GM18907 (cell line): ENCODE results near the gene TTC8.
"Not testable (repeated sequence)": the region's sequence is repeated elsewhere in the genome, so short reads cannot be mapped to it uniquely, and the experiment has no call there.

Experiments used
- ATAC-seq: cut with Tn5 transposase; IDR thresholded peaks from one replicate; pipeline ENCODE4 v1.9.1; 2021; ENCODE audit warnings: mild to moderate bottlenecking, moderate library complexity; ENCODE audit not compliant: unreplicated experiment

Gene TTC8

DNA sequence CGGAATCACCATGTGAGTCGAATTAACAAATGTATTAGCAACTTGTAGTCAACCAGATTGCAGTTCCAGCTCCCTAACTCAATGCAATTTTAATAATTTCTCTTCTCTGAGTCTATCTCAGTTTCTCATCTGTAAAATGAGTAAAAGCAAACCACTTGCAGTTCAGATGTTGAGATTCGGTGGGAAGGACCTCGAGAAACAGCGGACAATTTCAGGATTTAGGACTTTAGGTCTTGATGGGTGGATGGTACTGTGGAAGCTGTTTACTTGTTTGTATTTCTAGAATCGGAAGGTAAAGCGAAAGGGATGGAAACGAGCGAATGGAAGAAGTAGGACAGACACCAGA, 510 bp upstream of the TTC8 start:
- ATAC-seq: peak; percentile 11

DNA sequence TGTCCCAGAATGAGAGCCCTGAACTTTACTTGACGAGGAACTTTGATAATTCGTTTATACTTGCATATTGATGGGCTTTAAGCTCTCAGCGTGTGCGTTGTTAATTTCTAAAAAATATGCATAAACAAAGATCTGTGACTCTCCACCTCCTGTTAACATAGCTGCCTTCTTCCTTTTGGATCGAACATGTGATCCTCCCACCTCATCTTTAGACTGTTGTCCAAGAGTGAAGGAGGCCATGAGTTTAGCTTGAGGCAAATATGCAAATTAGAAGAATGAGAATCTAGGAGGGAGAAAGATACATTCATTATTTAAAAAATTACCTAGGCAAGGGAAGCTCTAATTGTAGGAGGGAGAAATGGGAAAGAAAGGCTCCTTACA, 617 bp downstream of the TTC8 start:
- no peak for ATAC-seq

DNA sequence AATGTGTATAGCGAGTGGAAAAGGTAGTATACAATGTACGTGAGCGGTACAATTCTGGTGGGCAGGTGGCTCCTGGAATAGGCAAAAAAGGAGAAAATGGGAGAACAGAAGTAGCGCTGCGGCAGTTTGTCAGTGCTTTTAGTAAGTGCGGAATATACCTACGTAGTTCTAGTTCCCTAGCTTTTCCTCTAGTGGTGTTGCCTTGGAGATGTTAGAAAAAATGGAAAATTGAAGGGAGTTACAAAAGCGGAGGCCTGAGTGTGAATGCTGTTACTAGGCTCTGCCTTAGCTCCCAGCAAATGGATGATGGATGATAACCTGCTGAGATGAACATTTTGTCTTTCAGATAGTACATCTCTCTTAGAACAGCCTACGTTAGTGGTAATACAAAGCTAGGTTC, 1.1 kb downstream of the TTC8 start:
- ATAC-seq: no peak

DNA sequence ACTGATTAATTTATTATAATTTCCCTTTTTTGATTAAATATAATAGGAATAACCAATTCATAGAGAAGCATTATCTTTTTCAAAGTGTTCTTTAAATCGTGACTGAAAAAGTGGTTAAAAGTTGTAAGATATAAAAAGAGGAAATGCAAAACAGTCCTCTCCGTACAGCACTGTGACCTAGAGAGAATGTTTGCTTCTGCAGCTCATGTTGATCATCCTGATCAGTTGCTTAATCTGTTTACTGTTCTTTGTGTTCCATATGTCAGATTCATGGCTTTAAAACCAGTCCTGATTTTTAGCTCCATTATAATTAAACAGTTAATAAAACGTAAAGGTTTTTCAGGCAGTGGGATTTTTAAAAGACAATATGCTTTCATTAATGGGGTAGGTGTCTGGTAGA, 4.7 kb downstream of the TTC8 start:
- no peak for ATAC-seq

DNA sequence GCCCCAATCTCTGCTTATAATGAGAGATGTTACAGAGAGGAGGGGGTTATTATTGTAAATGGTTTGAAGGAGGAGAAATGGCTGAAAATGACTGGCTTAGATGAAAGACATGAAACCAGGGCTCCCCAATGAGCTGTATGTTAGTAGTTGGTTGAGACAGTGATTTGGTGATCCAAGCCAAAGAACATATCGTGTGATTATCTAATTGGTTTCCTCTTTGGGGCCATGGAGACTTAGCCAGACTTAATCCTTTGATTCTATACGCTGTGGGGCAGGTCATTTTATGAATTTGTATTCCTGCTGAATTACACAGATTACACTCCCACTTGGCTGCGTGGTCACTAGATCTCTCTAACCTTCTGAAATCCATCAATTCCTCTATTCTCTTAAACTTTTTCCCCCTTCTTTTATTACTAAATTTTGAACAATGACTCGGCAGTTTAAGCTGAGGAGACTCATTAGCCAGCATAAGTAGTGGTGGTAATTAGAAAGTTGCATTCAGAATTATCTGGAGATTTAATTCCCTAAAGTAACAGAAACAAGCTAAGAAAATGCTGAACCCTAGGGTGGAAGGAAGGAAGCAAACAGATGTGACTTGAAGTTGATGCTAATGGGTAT, 5.3 kb downstream of the TTC8 start:
- ATAC-seq: no peak

DNA sequence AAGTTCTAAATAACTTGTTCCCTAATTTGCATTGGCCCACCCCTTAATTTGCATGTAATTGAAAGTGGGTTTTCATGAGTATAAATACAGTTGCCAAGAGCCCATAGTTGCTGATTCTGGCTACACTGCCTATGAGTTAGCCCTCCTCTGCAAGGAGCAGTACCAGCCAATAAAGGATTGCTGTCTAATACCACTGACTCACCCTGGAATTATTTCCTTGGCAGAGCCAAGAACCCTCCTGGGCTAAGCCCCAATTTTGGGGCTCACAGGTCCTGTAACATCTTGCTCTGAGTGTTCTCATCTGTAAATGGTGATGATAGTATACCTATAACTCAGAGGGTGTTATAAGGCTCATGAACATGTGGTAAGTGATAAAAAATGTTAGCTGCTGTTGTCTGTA, 6.8 kb downstream of the TTC8 start:
- ATAC-seq: no peak

DNA sequence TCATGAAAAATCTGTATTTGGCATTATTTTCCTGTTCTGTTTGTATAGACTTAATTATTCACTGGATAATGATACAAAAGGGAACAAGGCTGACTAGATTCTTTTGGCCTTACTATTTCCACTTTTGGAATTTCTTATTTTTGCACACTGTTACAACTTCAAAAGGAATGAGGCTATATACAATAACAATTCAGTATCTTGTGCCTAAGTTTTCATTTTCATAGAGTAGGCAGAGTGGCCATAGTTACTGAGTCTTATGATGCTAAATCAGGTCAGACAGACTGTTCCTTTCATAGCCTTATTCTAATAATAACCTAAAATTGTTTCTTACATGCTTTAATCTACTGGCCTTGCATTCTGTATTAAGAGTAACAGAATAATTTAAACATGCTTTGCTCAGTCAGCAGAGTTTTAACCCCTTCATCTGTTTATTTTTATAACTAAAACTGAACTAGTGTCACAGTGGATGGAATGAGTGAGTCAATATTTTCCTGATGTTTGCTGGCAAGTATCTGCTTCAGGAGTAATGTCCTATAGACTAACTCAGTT, 10.5 kb downstream of the TTC8 start:
- ATAC-seq: no peak

DNA sequence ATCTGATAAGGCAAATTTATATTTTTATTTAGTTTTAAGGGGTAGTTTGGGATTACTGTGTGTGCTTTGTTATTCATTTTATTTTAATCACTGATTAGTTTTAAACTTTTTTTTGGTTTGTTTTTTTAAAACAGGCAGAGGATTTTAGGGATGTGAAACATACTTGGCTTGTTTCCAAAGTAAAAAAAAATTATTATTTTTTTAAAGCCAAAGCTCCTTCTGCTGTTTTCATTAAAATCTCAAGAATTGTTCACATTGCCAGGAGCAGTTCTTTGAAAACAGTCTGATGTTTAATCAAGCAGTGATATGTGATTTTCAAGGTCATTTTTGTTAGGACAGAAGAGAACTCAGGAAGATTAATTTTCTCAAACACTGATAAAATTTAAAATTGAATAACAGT, 11.2 kb downstream of the TTC8 start:
- no peak for ATAC-seq

DNA sequence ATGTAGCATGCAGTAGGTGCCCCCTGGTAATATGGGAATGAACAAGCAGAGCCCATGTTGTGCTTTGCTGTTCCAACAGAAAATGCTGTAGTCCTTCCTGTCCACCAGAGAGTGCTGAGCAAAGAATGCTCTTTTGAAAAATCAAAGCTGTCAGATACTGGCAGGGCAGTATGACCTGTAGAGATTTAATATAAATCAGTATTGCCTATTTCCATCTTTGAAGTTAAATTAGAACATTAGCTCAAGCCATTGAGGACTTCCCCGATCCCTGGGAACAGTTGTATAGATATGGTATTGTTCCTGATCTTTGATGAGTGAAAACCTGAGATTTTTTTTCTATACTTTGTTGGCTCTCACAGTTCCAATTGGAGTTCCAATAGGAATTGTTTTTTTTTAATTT, 13.0 kb downstream of the TTC8 start:
- no peak for ATAC-seq

DNA sequence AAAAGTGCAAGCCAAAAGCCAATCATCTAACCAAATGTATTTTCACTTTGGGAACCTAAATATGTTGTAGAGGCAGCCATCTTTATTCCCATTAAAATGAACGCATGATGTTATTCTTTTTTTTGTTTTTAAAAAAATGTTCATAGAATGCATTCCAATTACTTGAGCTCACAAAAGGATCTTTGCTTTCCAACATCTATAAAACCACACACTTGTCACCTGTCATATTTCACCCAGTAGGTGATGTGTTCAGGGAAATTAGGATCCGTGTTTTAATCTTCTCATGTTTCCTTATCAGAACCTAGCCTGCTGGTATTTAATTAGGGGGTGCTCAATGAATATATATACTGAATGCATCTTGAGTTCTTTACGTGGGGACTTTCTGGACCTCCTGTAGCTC, 13.6 kb downstream of the TTC8 start:
- ATAC-seq: no peak

DNA sequence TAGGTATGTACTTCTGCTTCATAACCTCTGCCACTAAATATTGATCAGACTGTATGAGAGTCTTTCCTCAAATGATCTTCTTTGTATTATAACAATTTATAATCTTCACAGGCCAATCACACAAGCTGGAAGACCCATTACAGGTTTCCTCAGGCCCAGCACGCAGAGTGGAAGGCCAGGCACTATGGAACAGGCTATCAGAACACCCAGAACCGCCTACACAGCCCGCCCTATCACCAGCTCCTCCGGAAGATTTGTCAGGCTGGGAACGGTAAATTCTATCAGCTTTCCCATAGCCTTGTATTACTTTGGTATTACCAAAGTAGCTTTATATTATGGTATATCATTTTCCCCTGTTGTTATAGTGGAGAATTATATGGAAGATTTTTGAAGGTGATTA, 16.5 kb downstream of the TTC8 start:
- ATAC-seq: no peak

DNA sequence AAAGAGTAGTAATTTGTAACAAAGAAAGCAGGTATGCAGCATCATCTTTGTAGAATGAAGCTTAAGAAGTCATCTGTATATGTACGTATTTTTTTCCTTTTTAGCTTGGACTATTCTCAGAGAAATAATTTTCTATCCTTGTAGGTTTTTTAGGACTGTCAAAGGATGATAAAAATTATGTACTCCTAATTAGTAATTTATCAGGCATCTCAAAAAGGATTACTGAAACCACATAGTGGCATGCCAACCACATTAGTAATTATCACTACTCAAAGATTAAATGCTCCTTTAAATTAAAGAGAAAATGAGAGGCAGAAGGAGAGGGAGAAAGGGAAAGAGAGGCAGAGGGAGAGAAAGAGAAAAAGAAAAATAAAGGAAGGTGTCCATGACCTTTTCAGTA, 17.3 kb downstream of the TTC8 start:
- ATAC-seq: no peak

DNA sequence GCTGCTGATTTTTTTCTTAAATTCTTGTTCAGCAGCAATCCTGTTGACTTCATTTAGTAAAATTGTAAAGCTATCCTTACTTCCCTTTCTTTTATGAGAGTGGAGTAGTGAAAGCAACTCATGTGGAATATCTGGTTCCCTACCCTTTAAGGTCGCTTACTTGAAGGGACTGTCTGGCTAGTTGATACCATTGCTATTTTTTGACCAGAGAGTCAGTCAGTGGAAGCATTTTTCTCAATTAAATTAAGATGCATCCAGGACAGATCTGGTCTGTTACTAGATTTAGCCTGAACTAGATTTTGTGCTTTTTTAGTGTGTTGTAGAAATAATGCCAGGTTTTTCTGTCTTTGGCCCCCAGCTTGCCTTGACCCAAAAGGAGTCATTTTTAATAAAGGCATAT, 18.0 kb downstream of the TTC8 start:
- no peak for ATAC-seq

DNA sequence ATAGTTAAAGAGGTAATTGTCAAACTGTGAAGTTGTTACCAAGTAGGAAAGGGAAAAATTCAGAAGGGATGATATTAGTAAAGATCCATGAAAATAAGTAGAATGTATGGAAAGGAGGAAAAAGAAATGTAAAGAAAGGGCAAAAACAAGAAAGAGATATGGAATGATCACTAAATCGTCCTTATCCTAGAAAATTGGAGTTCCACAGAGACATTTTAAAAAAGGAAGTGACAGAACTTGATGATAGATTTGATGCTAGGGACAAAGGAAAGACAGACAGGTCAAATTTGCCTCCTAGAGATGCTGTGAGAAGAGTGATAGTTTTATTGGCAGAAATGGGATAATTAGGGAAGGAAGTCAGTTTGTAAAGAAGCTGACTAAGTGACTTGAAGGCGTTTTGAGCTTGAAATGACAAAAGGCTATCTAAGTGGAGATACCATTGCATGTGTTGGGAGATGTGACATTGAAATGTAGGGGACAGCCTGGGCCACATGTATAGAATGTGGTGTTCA, 20.6 kb downstream of the TTC8 start:
- ATAC-seq: no peak

DNA sequence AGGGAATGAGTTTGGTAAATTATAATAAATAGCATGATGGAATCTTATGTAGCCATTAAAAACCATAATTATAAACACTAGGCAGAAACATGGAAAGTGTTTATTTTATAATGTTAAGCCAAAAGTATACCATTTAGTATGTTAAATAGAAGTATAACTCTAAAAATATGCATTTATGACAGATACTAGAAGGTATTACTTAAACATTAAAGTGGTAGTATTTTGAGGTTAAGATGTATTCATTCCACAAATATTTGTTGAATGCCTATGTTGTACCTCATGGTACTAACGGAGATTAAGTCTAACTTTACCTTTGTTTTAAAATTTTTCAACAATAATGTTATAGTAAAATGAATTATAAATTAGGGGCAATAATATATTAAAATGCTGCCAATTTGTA, 24.1 kb downstream of the TTC8 start:
- no peak for ATAC-seq

DNA sequence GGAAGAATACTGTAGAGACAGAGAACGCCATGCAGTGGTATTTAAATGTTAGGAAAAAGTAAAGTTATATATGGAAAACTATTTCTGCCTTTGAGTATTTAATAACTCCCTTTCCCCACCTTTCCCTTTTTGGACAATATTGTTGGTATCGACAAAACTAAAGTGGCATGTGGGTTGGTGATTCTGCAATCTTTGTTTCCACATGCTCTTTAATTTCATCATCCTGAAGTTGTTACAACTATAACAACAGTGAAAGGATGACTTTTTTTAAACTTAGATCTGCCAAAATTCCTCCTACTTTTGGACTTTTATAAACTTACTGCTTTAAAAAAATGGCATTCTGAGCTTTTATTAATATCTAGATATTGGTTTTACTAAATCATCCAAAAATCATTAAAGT, 25.3 kb downstream of the TTC8 start:
- no peak for ATAC-seq

DNA sequence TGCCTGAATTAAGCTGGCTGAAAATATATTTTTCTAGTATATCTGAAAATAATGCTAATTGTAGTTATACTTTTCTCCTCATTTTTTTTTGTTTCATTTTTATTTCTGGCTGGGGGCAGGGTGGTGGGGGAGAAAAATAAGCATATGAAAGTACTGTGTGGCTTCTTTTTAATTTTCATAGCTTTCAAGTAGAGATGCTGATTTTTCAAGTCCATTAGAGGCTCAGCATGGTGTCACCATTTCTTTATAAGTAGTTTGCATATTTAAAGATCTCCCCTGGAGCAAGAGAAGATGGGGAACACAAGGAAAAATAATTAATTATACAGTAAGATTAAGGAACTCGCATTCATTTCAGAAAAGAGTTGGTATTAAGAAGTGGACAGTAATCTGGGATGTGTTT, 27.1 kb downstream of the TTC8 start:
- ATAC-seq: no peak

DNA sequence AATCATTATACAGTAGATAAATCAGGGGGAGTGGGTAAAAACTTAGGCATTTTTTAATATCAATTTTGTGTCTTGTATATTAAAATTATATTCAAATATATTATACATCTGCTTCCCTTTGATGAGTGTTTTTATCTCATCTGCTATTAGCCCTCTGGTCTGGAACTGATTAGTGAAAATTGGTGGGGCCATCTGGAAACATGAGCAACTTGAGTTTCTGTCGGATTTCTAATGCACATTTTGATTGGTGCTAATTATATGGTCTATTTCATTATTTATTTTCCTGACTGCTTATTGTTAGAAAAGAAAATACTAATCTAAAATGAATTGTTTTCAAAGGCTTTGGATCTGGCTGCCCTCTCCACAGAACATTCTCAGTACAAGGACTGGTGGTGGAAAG, 28.2 kb downstream of the TTC8 start:
- no peak for ATAC-seq

DNA sequence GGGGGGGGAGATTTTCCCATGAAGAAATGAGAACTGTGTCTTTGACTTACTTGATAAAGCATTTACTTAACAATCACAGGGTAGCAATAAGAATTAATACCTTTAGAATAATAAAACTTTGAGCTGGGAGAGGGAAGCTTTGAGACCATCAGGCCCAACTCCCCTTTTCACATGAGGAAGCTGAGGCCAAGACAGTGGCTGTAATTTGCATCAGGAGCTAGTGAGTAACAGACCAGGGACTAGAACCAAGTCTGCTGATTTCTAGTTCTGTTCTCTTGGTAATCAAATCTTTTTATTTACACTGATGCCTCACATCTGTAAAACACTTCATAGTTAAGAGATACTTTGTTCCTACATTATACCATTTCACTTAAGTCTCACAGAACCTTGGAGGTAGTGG, 28.7 kb downstream of the TTC8 start:
- no peak for ATAC-seq

DNA sequence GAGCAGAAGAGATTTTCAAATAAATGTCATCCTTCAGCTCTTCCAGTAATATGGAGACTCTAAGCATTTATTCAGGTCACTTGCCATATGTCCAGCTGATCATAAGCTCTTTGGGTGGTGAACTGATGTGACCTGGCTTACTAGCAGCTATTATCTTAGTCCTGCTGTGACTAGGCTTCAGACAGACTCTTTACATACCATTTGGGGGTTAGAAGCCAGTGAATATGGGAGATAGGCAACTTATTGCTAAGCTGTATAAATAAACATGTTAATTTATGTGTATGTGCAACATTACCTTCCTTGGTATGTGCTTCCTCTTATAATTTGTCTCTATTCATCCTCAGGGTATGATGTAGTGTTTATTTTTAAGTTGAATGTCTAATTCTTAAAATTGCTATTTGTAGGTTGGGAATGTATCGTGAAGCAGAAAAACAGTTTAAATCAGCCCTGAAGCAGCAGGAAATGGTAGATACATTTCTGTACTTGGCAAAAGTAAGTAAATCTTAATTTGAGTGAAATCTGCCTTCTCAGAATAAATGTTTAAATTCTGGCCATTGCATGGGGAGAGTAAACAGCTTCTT, 32.4 kb downstream of the TTC8 start:
- no peak for ATAC-seq

DNA sequence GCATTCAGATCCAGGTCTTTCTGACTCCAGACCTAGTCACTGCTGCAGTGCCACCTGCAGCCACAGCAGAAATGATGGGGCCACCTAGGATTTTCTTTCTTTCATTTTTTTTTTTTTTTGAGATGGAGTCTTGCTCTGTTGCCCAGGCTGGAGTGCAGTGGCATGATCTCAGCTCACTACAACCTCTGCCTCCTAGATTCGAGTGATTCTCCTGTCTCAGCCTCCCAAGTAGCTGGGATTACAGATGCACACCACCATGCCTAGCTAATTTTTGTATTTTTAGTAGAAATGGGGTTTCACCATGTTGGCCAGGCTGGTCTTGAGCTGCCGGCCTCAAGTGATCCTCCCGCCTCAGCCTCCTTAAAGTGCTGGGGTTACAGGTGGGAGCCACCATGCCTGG, 33.4 kb downstream of the TTC8 start:
- ATAC-seq: not testable (repeated sequence)

DNA sequence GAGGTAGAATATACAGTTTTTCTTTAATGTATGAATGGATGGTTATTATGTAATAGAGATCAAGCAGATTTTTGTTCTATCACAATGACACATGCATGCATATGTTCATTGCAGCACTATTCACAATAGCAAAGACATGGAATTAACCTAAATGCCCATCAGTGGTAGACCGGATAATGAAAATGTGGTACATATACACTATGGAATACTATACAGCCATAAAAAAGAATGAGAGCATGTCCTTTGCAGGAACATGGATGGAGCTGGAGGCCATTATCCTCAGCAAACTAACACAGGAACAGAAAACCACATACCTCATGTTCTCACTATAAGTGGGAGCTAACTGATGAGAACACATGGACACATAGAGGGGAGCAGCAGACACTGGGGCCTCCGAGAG, 34.7 kb downstream of the TTC8 start:
- not testable (repeated sequence) for ATAC-seq

DNA sequence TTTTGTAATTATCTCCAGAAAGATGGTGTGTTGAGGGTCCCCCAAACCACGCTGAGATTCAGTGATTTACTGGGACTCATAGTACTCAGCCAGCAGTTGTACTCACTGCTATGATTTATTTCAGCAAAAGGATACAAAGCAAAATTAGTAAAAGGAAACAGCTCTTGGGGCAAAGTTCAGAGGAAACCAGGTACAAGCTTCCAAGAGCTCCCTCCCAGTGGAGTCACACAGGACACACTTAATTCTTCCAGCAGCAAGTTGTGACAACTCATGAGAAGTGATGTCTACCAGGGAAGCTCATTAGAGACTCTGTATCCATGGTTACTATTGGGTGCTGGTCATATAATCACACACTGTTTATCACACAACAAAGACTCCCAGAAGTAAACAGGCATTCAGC, 38.7 kb downstream of the TTC8 start:
- no peak for ATAC-seq
